Endometrium (tissue), 2 donors: ENCODE measurements around the gene NEUROD1.

Experiments used
- FAIRE-seq: peaks from 2 replicates; lab custom pipeline; 2012; peaks lifted over from hg19 to GRCh38; lab: Jason Lieb, UNC
- donor health status: control.
- donor health status: control.

Gene NEUROD1

DNA sequence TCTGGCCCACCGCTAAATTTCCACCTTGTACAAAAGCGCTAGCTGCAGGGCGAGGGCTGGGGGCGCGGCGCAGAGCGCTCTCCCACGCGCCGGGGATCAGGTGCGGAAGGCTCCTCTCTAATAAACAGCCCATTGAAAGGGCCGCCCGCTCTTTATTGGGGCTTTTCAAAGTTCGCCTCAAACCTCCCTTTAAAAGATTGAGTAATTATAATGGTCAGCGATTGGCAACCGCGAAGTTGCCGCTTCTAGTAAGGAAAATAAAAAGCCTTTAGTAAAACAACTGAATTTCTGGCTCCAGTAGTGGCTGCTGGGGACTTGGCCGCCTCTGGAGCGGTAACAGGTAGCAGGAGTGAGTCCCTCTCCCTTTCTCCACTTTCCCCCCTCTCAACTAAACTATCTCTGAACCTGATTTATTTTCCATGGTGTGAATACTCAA, 755 bp downstream of the NEUROD1 start:
- FAIRE-seq: no peak

GRCh38 chr2:181678861-181679543, 1.3 kb downstream of the NEUROD1 start:
- no peak for FAIRE-seq

GRCh38 chr2:181677912-181678586, 2.3 kb downstream of the NEUROD1 start:
- no peak for FAIRE-seq

DNA sequence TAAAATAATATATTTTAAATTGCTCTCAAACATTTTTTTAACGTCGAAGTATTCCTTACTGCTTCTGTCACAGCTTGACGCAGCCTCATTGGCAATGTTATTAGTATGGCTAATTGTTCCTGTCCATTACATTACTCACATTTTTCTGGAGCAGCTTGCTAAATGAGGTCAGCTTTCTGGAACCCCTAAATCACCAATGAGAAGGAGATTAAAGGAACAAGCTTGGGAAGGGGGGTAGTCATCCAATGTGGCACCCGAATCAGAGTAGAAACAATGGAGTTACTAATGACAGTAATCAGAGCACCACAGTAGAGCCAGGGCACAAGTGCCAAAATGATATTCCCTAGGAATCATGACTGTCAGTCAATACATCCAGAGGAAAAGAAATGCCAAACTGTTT, 5.1 kb downstream of the NEUROD1 start:
- no peak for FAIRE-seq

- no peak for FAIRE-seq
Observed at GRCh38 chr2:181674461-181674860, 5.9 kb downstream of the NEUROD1 start.

- no peak for FAIRE-seq
Observed at GRCh38 chr2:181673173-181673572, 7.1 kb downstream of the NEUROD1 start.

DNA sequence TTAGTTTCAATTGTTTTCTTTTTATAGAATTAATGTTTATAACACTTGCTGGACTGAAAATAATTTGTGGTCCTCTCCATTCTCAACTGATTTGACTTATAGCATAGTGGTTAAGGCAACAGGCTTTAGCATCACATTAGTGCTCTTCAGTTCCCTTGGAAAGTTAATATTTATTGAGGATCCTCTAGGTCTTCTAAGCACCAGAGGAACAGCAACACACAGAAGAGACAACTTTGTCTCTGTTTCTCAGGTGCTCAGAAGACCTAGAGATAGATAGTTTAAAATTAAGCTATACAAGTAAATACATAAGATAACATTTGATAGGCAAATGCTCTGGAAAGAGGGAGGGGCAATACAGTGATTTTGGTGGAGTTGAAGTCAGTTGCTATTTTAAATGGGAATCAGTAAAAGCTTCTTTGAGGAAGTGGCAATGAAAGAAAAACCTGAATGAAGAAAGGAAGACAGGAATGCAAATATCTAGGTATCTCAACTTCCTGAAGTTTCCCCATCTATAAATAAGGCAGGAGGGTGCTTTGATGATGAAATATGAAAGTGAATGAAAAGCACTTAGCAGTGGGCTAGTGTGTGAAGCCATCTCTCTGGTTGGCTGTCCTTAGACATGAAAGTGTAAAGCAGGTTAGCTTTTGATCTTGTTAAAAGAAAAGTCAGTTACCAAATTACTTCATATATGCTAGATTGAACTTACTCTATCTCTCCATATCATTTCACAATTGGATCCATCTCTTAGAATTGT, 7.9 kb downstream of the NEUROD1 start:
- no peak for FAIRE-seq

- no peak for FAIRE-seq
Observed at GRCh38 chr2:181670632-181671031, 9.7 kb downstream of the NEUROD1 start.

DNA sequence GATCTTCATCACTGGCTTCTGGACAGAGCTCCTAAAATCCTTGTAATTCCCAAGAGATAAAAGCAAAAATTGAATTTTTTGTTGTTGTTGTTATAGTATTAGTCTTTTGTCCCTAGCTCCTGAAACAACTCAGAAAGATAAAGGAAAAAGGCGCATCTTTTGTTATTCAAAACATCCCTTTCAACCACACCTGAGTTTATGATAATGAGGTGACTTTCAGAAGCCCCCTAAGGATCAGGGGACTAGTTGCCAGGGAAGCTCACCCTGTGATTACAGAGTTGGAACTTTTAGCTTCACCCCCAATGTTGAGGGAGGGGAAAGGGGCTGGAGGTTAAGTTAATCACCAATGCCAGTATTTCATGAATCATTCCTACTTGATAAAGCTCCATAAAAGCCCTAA, 13.1 kb downstream of the NEUROD1 start:
- no peak for FAIRE-seq

- FAIRE-seq: no peak
Observed at GRCh38 chr2:181662287-181662686, 18.0 kb downstream of the NEUROD1 start.

GRCh38 chr2:181660181-181660580, 20.1 kb downstream of the NEUROD1 start:
- FAIRE-seq: no peak

DNA sequence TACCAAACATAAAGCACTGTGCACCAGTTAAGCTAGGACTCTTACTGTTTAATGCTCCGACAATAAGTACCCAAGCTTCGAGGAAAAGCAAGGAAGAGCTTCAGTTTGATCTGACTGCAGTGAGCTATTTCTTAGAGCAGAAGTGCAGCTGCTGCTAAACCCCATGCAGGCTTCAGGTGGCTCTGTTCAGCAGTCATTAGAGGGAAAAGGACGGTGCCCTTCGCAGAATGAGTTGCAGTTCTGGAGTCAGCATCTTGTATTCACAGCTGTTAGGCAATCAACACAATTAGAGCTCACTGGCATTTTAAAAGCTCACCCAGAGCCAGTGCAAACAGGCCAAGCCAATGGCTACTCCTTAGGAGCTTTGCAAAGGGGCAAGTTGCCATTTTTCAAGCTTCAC, 21.9 kb downstream of the NEUROD1 start:
- no peak for FAIRE-seq

GRCh38 chr2:181657379-181657778, 22.9 kb downstream of the NEUROD1 start:
- FAIRE-seq: no peak

DNA sequence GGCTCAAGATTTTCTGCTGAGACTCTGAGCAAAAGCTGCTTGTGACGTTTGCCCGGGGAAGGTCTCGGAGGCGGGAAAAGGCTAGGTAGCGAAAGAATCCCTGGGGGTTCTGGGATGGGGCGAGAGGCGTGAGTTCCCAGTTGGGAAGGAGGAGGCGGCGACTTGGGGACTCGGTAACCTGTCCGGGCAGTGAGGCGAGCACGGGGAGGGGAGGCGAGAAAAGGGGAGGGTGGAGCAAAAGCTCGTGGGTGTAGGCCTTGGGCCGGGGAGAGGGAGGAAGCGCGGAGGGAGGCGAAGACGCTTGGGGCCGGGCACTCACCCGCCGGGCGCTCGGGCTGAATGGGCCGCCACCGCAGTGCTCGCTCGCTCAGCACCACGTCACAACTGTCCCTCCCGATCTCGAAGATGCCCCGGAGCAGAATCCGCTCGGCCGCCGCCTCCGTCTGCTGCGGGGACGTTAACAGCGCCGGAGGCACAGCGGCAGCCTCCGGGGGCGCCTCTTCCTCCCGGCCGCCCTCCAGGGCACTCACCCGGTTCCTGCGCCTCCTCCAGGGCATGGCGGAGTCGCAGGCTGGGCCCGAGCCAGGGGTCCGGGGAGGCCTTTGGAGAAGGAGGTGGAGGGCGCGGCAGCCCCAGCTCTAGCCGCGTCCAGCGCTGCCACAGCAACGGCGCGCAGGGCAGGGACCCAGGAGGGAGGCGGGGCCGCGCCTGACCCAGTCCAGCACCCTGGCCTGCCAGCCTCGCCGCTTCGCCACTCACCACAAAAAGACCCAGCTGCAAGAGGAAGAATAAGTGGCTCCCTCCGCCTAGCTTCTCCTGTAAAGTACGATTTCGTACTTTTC, 23.6 kb downstream of the NEUROD1 start, which contains the start of gene CERKL:
TSS of gene CERKL (minus strand) at position 656 of the 842 bp plus-strand sequence. CDS start at position 557, 99 bp downstream.
- FAIRE-seq: no peak

DNA sequence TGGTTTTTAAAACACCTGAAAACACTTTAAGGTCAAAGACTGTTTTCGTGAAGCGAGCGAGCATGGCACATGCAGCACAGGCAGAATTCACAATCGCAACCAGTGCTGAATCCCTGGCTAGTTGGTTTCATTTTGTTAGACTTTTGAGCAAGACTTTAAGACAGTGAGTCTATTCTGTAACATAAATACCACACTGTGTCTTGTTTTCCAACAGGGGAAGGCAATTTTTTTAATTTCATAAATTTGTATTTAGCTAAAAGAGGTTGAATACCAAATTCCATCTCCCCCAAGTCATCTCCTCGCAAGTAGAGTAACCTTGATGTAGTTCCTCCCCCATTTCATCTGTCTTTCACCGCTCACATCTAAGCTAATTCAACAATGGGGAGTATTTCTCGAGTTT, 24.8 kb downstream of the NEUROD1 start:
- no peak for FAIRE-seq

- FAIRE-seq: no peak
Observed at GRCh38 chr2:181649436-181649979, 30.8 kb downstream of the NEUROD1 start.

DNA sequence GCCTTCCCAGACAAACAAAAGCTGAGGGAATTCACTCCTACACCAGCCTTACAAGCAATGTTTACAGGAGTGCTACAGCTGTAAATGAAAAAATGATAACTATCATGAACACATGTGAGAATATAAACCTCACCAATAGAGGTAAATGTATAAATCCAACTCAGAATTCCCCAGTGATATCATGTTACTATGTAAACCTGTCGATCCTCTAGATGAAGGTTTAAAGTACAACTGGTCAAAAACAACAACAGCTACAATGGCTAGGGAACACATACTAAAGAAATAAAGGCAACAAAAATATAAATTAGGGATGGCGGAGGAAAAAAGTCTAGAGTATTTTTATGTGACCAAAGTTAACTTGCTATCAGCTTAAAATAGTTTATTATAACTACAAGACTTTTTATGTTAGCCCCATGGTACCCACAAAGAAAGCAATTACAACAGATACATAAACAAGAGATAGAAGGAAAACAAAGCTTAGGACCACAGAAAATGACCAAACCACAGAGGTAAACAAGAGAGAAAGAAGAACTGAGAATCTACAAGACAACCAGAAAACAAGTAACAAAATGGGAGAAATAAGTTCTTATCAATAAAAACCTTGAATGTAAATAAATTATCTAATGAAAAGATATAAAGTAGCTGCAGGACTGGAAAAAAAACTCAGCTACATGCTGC, 31.7 kb downstream of the NEUROD1 start:
- FAIRE-seq: no peak

GRCh38 chr2:181646415-181646987, 33.8 kb downstream of the NEUROD1 start:
- FAIRE-seq: no peak

DNA sequence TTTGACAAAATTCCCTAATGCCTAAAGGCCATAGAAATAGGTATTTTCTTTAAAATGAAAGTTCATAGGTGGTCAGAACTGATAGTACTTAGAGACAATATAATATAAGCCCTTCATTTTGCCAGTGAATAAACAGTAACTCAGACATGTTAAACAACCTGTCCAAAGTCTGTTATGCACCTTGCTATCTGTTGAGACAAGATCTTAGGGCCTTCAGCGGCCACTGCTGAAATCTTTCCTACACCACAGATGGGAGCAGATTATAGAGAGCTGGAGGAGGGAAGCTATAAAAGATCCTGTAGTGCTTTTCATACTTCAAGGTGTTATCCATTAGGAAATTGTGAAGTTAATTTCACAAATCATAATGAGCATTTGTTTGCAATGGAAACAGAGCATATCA, 37.2 kb downstream of the NEUROD1 start:
- FAIRE-seq: no peak

GRCh38 chr2:181642086-181642485, 38.2 kb downstream of the NEUROD1 start:
- FAIRE-seq: no peak

DNA sequence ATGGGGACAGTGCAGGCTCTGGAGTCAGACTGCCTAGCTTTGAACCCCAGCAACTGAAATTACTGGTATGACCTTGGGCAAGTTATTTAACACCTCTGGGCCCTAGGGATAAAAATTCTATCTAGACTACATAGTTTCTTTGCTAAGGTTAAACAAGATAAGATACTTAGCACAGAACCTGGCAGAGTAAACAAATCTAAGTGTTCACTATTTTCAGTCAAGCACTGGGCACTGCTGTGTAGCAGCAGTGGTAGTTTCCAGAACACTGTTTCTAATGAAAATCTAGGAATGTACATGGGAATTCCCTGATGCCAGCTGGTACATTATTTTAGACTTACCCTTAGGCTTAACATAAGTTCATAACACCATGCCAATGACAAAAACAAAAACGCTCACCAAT, 40.6 kb downstream of the NEUROD1 start:
- no peak for FAIRE-seq
